Endothelial cell of umbilical vein (primary cell): ENCODE results near the gene BANF2. TPM values are rescaled to one million over a fixed set of nuclear protein-coding genes. Genes with fewer than 3 reads are reported as not detected.

Experiments used
- BruUV-seq: library from RNA; stranded (reverse); fragments of 400-500 nt; replicated peaks from 2 replicates; lab custom pipeline; 2021; lab: Mats Ljungman, UMichigan
- CTCF ChIA-PET: fragments of 300-600, 350-600 bp; sonication (Branson Sonifier 250); formaldehyde crosslinking; loops from one replicate; lab custom pipeline; 2021; ENCODE audit warnings: antibody characterized with exemption, inconsistent platforms; lab: Charles Lee
- POLR2A ChIA-PET: fragments of 300-600, 350-600 bp; sonication (Branson Sonifier 250); formaldehyde crosslinking; loops from one replicate; lab custom pipeline; 2021; ENCODE audit warnings: antibody characterized with exemption, inconsistent platforms; lab: Charles Lee
- DNase-seq: peaks from one replicate; pipeline ENCODE4 v3.0.0-alpha.2; 2011; ENCODE audit warnings: low read depth, low spot score
- FAIRE-seq: peaks from 2 replicates; lab custom pipeline; 2011; peaks lifted over from hg19 to GRCh38; lab: Jason Lieb, UNC
- H2AFZ ChIP-seq: 2 replicates; pipeline ENCODE4 v1.6.0; 2012; ENCODE audit warnings: low read depth, low read length, control low read depth, inconsistent platforms
- H3K27ac ChIP-seq: 2 replicates; pipeline ENCODE4 v1.5.1; 2011; ENCODE audit warnings: low read depth, mild to moderate bottlenecking, control low read depth, low read length, moderate library complexity; ENCODE audit not compliant: insufficient read depth
- H3K27me3 ChIP-seq, 2 experiments: 2 replicates each; pipeline versions ENCODE4 v1.6.0 to v1.6.1; 2011; ENCODE audit warnings: low read length in 2 of 2, mixed read lengths in 1 of 2; ENCODE audit not compliant: control insufficient read depth in 2 of 2, insufficient read depth in 2 of 2
- H3K36me3 ChIP-seq, 2 experiments: 2 replicates in 1 of 2; 3 replicates in 1 of 2; pipeline ENCODE4 v1.5.1; 2011; ENCODE audit warnings: low read length in 2 of 2, mild to moderate bottlenecking in 1 of 2, moderate library complexity in 1 of 2; ENCODE audit not compliant: control insufficient read depth in 2 of 2, insufficient read depth in 2 of 2; ENCODE audit errors: extremely low read depth in 1 of 2
- H3K4me1 ChIP-seq: 3 replicates; pipeline ENCODE4 v1.5.1; 2011; ENCODE audit warnings: mild to moderate bottlenecking, low read length; ENCODE audit not compliant: control insufficient read depth, insufficient read depth; ENCODE audit errors: extremely low read depth
- H3K4me2 ChIP-seq: 2 replicates; pipeline ENCODE4 v1.6.1; 2011; ENCODE audit warnings: low read length, control low read depth, mixed read lengths; ENCODE audit not compliant: insufficient read depth
- H3K4me3 ChIP-seq, 3 experiments: fragments of 200-600 bp in 1 of 3; sonication (generic), shearing (Covaris generic) in 1 of 3; replicated peaks in 1 of 3; 2 replicates each; pipeline ENCODE4 v1.5.1; 2011 to 2016; ENCODE audit warnings: control low read depth in 3 of 3, low read length in 3 of 3, mild to moderate bottlenecking in 2 of 3, inconsistent platforms in 1 of 3, low read depth in 1 of 3, moderate library complexity in 1 of 3; ENCODE audit not compliant: insufficient read depth in 1 of 3
- H3K79me2 ChIP-seq: 2 replicates; pipeline ENCODE4 v1.6.0; 2012; ENCODE audit warnings: low read length, inconsistent platforms; ENCODE audit not compliant: control insufficient read depth, insufficient read depth
- H3K9ac ChIP-seq: replicated peaks from 2 replicates; pipeline ENCODE3; 2011; ENCODE audit warnings: low read length, control low read depth; ENCODE audit not compliant: insufficient read depth; ENCODE audit errors: extremely low read depth
- H3K9me1 ChIP-seq: replicated peaks from 3 replicates; pipeline ENCODE4 v1.6.0; 2011; ENCODE audit warnings: mild to moderate bottlenecking, low read length; ENCODE audit not compliant: control insufficient read depth, insufficient read depth; ENCODE audit errors: extremely low read depth
- H3K9me3 ChIP-seq: replicated peaks from 2 replicates; pipeline ENCODE4 v1.5.1; 2012; ENCODE audit warnings: low read length, inconsistent platforms; ENCODE audit not compliant: control insufficient read depth, insufficient read depth
- H4K20me1 ChIP-seq: replicated peaks from 2 replicates; pipeline ENCODE3; 2011; ENCODE audit warnings: mild to moderate bottlenecking, low read length; ENCODE audit not compliant: control insufficient read depth, insufficient read depth; ENCODE audit errors: extremely low read depth
- CTCF ChIP-seq, 2 donors: IDR thresholded peaks; 1 replicate in 1 of 2; 2 replicates in 1 of 2; pipeline ENCODE4 v1.5.1; 2011; ENCODE audit warnings: low read length in 2 of 2, mild to moderate bottlenecking in 2 of 2, moderate library complexity in 2 of 2, control low read depth in 1 of 2, inconsistent platforms in 1 of 2, low read depth in 1 of 2; ENCODE audit not compliant: insufficient read depth in 1 of 2; ENCODE audit errors: extremely low read depth in 1 of 2
- EZH2 ChIP-seq: IDR thresholded peaks from 2 replicates; pipeline ENCODE4 v1.6.1; 2012; ENCODE audit warnings: borderline replicate concordance, low read depth, mild to moderate bottlenecking, moderate library complexity, low read length, inconsistent platforms; ENCODE audit not compliant: severe bottlenecking
- FOS ChIP-seq: IDR thresholded peaks from 2 replicates; pipeline ENCODE4 v1.6.1; 2011; ENCODE audit warnings: mild to moderate bottlenecking, low read length, moderate library complexity, borderline replicate concordance; ENCODE audit not compliant: insufficient read depth
- GATA2 ChIP-seq: IDR thresholded peaks from 2 replicates; pipeline ENCODE4 v1.7.0; 2011; ENCODE audit warnings: low read depth, mild to moderate bottlenecking, moderate library complexity, mixed read lengths, low read length; ENCODE audit not compliant: insufficient read length, insufficient read depth
- JUN ChIP-seq: IDR thresholded peaks from 2 replicates; pipeline ENCODE4 v1.6.1; 2011; ENCODE audit warnings: borderline replicate concordance, low read depth; ENCODE audit not compliant: insufficient read length, insufficient read depth
- MYC ChIP-seq: IDR thresholded peaks from one replicate; pipeline ENCODE4 v1.6.1; 2011; ENCODE audit warnings: mild to moderate bottlenecking, low read depth, low read length
- POLR2A ChIP-seq: IDR thresholded peaks from 2 replicates; pipeline ENCODE4 v1.6.1; 2012; ENCODE audit warnings: low read depth, mild to moderate bottlenecking, control low read depth, low read length
- POLR2AphosphoS5 ChIP-seq: IDR thresholded peaks from 2 replicates; pipeline ENCODE4 v1.6.1; 2012; ENCODE audit warnings: low read depth, mild to moderate bottlenecking, control low read depth, low read length, moderate library complexity; ENCODE audit not compliant: insufficient read depth
- dilution Hi-C: fragments of 300-500 bp; cut with MboI; formaldehyde crosslinking; loops from one replicate; pipeline ENCODE4 v1.15.0; 2019; ENCODE audit warnings: low sequenced_read_pairs; ENCODE audit not compliant: extremely low pct_ligation_motif_present
- intact Hi-C: fragments of 100-400 bp; cut with micrococcal nuclease; formaldehyde crosslinking; loops from one replicate; pipeline ENCODE4 v1.10.0; 2022
- polyA plus RNA-seq, 4 experiments: library from polyadenylated mRNA; depleted of rRNA in 3 of 4; stranded (reverse) in 3 of 4; unstranded in 1 of 4; fragments of >200 nt; gene quantifications; 2 replicates each; pipeline versions ENCODE4 v1.2.1 to v1.2.3, GENCODE V29; 2011 to 2012; ENCODE audit warnings: missing spikeins in 1 of 4
- total RNA-seq: library from RNA; stranded (reverse); gene quantifications from 2 replicates; pipeline ENCODE4 v1.2.3, GENCODE V29; 2021
- TF ChIP-seq, protein P1 (sequence below): IDR thresholded peaks from 2 replicates; pipeline ENCODE4 v1.6.1; 2011; ENCODE audit not compliant: insufficient read depth, insufficient read length

BANF2 gene
- total and polyA plus RNA-seq, 2 donors (not counting 3 experiments of a cell fraction or from before 2014, with no cell fraction given): not detected

DNA sequence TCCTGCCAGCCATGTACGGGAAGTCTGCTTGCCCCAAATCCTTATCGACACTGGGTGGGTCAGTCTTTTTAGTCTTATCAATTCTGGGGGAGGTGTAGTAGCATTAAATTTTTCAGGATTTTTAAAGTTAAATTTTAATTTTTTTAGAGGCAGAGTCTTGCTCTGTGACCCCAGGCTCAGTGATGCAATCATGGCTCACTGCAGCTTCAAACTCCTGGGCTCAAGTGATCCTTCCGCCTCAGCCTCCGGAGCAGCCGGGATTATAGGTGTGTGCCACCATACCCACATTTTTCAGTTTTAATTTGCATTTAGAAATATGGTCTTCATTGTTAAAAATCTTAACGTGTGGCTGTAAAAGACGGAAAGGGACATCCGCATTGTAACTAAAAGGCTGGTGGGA, 51.9 kb downstream of the BANF2 start:
- FAIRE-seq: no peak
- no peak overlapping the region for H3K4me2 ChIP-seq
- no peak overlapping the region for H3K9ac ChIP-seq
- H3K9me1 ChIP-seq: no peaks in the 10 kb centered on the region
- no peak overlapping the region for H3K4me3 ChIP-seq
- dilution Hi-C loops (no loop called here), intact Hi-C loops (no loop called here)
- H3K27ac ChIP-seq: no peak overlapping the region
- no peak overlapping the region for H2AFZ ChIP-seq
- no peaks in the 10 kb centered on the region for H4K20me1 ChIP-seq
- no peaks in the 10 kb centered on the region for H3K9me3 ChIP-seq
- no TSS peak for BruUV-seq
- H3K4me1 ChIP-seq: peaks cover 24% of the 10 kb centered on the region
- no peak for DNase-seq
- POLR2A ChIA-PET: no interaction called here
- CTCF ChIA-PET: interaction anchor here (0.7 kb wide), 1 partner anchor 22 kb away, joined by 5 read pairs; no protein-coding TSS in a partner anchor
- no peaks in the 10 kb centered on the region for H3K79me2 ChIP-seq
- no peak for TF ChIP-seq POLR2A
- TF ChIP-seq, protein P1, sequence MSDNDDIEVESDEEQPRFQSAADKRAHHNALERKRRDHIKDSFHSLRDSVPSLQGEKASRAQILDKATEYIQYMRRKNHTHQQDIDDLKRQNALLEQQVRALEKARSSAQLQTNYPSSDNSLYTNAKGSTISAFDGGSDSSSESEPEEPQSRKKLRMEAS: no peak
- no peak for TF ChIP-seq FOS
- no peak for TF ChIP-seq POLR2AphosphoS5
- TF ChIP-seq MYC: no peak
- no peak for TF ChIP-seq CTCF (IDR thresholded peaks at IDR 0.05; ENCODE audit: extremely low read depth in 1 of 2, insufficient read depth in 1 of 2, low read depth in 1 of 2, low read length in 2 of 2)
- TF ChIP-seq EZH2: no peak
- no peak for TF ChIP-seq JUN
- no peak for TF ChIP-seq GATA2
- no peaks in the 10 kb centered on the region for H3K36me3 ChIP-seq
- peaks cover 6 to 17% of the 10 kb centered on the region in 2 experiments for H3K27me3 ChIP-seq
